GM19324 (cell line): Measurements from ENCODE around the gene TM6SF1.
"Not testable (repeated sequence)": the region's sequence is repeated elsewhere in the genome, so short reads cannot be mapped to it uniquely, and the experiment has no call there.

Experiments used
- ATAC-seq: cut with Tn5 transposase; IDR thresholded peaks from one replicate; pipeline ENCODE4 v1.9.1; 2021; ENCODE audit warnings: mild to moderate bottlenecking, moderate library complexity; ENCODE audit not compliant: unreplicated experiment, low FRiP score

TM6SF1 gene

GRCh38 chr15:83106994-83107840, at the start of gene TM6SF1:
TSS of gene TM6SF1 (plus strand) at chr15:83107645. CDS start at chr15:83107681, 36 bp downstream.
- ATAC-seq: no peak

DNA sequence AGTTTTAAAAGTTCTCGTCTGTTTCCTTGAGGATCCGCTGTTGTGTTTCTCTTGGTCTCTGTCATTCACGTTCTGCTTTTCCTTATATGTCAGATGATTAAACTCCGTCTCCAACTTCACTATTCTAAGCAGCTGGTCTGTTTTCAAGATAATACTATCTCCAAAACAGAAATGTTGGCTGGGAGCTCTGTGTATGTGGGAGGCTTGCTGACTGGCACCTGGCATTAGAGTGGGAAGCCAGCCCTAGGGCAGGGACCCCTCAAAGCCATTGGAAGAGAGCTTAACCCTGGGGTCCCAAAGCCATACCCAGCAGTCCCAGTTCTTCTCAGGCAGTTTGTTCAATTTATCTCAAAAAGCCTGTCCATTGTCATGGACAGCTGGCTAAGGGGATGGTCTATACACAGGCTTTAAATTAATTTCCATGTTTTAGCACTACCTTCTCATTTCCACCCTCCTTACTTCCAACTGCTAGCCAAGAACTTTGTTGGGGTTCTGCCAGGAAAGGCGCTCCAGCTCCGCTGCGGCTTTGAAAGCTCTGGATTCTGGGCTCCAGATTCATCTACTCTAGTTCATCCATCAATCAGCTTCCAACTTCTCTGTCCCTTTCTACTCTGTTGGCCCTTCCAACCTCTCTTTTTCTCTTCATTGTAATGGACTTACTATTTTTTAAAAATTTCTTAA, 49.6 kb upstream of the TM6SF1 start:
- no peak for ATAC-seq

DNA sequence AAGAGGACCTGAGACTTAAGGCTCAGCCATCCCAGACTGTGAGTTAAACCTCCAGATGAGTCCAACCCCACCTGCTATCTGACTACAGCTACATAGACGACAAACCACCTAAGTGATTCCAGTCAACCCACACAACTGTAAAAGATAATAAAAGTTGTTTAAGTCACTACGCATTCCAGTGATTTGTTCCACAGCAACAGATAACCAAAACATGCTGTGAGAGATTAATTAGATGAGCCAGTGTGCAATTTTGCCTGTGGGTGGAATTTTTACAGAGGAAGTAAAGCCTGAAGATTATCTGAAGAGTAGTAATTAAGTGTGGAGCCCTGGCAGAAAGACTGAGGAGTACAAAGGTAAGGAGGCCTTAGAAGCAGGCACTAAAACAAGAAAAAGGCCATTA, 45.8 kb upstream of the TM6SF1 start:
- ATAC-seq: no peak

DNA sequence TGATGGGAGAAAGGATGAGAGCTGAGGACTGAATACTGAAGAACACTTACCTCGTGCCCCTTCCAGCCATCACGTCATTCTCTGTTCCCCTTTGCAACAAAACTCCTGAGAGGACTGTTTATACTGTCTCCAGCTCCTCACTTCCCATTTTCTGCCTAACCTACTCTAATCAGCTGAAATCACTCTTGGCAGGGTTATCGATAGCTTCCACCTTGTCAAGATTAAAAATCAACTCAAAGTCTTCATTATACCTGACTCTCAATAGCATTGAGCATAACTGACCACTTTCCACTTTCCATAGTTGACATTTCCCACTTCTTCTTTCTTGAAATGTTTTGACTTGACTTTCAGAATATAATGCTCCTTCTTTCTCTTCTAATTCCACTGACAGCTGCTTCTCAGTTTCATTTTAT, 44.7 kb upstream of the TM6SF1 start:
- ATAC-seq: no peak

DNA sequence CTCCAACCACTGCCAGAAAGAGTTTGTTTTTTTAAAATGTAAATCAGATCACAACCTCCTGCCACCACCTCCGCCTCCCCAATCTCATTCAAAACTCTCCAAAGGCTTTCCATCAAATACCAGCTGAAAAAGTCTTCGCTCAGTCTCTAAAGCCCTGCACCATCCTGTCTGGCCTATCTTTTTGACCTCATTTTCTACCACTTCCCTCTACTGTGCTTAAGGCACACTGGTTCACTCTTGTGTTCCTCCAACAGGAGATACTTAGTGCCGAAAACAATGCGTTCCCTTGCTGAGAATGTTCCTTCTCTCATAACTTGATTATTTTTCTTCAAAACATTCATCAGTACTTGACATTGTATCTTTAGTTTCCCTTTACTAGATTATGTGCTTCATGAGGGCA, 43.9 kb upstream of the TM6SF1 start:
- no peak for ATAC-seq

- ATAC-seq: no peak
Measured at GRCh38 chr15:83064859-83065258, 42.6 kb upstream of the TM6SF1 start.

DNA sequence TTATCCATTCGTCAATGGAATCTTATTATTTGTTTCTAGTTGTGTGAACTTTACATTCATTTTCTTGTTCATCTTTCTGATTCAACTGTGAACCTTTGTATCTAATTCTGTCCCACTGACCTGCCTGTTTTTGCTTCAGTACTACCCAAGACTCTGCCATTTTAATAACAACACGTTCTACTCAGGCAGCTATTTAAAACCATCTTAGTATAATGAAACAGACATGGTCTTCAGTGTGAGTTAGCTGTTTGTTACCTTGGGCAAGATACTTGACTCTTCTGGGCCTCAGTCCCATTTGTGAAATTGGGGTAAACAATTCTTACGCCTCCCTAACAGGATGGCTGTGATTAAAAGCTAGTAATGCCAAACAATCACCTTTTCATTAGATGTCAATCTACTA, 42.0 kb upstream of the TM6SF1 start:
- no peak for ATAC-seq

GRCh38 chr15:83066034-83066733, 41.3 kb upstream of the TM6SF1 start:
- no peak for ATAC-seq

- ATAC-seq: peak; percentile 87
Measured at GRCh38 chr15:83066734-83067637, 40.5 kb upstream of the TM6SF1 start, which contains the start of gene BTBD1. TSS of gene BTBD1 (minus strand) at chr15:83067252. CDS start at chr15:83067151, 101 bp downstream.

GRCh38 chr15:83067638-83067962, 39.8 kb upstream of the TM6SF1 start:
- no peak for ATAC-seq

GRCh38 chr15:83068054-83068453, 39.4 kb upstream of the TM6SF1 start:
- ATAC-seq: no peak

DNA sequence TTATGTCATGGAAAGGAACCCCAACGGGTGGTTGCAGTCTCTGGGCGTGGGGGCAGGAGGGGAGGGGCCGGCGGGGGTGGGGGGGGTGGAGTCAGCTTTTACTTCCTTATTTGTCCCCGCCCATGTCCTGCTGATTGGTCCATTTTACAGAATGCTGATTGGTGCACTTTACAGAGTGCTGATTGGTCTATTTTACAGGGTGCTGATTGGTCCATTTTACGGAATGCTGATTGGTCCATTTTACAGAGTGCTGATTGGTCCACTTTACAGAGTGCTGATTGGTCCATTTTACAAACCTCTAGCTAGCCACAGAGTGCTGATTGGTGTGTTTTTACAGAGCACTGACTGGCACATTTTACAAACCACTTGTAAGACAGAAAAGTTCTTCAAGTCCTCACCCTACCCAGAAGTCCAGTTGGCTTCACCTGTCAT, 38.2 kb upstream of the TM6SF1 start:
- not testable (repeated sequence) for ATAC-seq

- no peak for ATAC-seq
Measured at GRCh38 chr15:83077491-83078230, 29.8 kb upstream of the TM6SF1 start.

GRCh38 chr15:83078712-83079111, 28.7 kb upstream of the TM6SF1 start:
- ATAC-seq: no peak

GRCh38 chr15:83081256-83082014, 26.0 kb upstream of the TM6SF1 start:
- ATAC-seq: no peak

DNA sequence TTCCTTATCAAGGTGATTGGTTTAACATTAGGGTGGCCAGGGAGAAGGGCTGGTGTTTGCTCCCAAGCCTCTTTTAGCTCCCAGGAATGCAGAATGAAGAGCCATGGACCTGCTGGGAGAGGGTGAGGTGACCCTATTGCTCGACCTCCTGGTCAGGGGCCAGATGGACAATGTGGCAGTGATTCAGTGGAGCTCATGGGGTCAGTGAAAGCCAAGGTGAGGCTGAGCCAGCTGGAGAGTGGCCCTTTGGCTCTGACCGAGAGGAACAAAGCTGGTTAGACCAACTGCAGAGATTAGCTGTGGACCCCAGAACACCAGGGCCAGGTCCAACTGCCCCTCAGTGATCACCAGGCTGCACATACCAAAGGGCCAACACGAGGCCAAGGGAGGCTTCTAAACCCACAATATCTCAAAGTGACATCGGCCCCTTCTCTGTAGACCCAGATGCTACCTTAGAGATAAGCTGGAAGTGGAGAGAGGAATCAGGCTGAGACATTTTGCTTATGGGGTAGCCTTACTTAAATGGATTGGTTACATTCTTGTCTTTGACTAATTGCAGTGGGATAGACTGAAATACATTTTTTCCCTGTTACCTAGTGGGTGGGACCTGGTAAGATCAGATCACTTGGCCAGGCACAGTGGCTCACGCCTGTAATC, 24.6 kb upstream of the TM6SF1 start:
- no peak for ATAC-seq

- not testable (repeated sequence) for ATAC-seq
Measured at GRCh38 chr15:83085461-83085860, 22.0 kb upstream of the TM6SF1 start.

DNA sequence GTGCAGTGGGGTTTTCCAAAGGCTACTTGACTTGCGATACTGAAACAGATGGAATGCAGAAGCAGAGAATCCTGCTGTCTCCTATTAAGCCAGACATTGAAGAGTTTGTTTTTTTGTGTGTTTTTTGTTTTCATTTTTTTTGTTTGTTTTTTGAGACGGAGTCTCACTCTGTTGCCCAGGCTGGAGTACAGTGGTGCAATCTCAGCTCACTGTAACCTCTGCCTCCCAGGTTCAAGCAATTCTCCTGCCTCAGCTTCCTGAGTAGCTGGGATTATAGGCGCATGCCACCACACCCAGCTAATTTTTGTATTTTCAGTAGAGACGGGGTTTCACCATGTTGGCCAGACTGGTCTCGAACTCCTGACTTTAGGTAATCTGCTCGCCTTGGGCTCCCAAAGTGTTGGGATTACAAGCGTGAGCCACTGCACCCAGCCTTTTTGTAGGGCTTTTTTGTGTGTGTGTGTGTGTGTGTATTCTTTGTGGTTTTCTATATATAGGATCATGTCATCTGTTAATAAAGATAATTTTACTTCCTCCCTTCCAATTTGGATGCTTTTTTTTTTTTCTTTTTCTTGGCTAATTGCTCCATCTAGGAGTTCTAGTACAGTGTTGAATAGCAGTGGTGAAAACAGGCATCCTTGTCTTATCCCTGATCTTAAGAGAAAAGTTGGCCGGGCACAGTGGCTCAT, 21.4 kb upstream of the TM6SF1 start:
- not testable (repeated sequence) for ATAC-seq
